Activated T-cell treated with anti-CD3 and anti-CD28 coated beads, Interleukin-2, amount 50 U/mL, for 72 hours (primary cell): Measurements from ENCODE around the gene ENPP7. TPM values are rescaled to one million over a fixed set of nuclear protein-coding genes. Genes with fewer than 3 reads are reported as not detected.
A peak's percentile ranks its signal among the peaks of the same experiment; 100 is the strongest.

Experiments used
- ATAC-seq, 2 donors: fragments of 150-1000 bp; cut with Tn5 transposase; replicated peaks in 1 of 2; 2 replicates each; pipeline ENCODE4 v1.10.0; 2021; ENCODE audit warnings: moderate library complexity in 2 of 2, mild to moderate bottlenecking in 1 of 2
- DNase-seq, 2 donors: peaks; one replicate each; pipeline ENCODE4 v3.0.0; 2021 to 2022; ENCODE audit warnings: mixed read lengths in 1 of 2
- H3K27ac Mint-ChIP-seq: one replicate; pipeline ENCODE4 v1.8.0; 2022; ENCODE audit warnings: mild to moderate bottlenecking, moderate library complexity, mixed read lengths
- H3K27me3 Mint-ChIP-seq: one replicate; pipeline ENCODE4 v1.8.0; 2022; ENCODE audit warnings: low read depth, mixed read lengths
- H3K36me3 Mint-ChIP-seq, 2 donors: one replicate each; pipeline ENCODE4 v1.8.0; 2022; ENCODE audit warnings: mixed read lengths in 2 of 2, mild to moderate bottlenecking in 1 of 2; ENCODE audit not compliant: insufficient read depth in 2 of 2
- H3K4me1 Mint-ChIP-seq: one replicate; pipeline ENCODE4 v1.8.0; 2022; ENCODE audit warnings: low read depth, mixed read lengths
- H3K4me3 Mint-ChIP-seq, 2 donors: one replicate each; pipeline ENCODE4 v1.8.0; 2022; ENCODE audit warnings: mild to moderate bottlenecking in 2 of 2, mixed read lengths in 2 of 2, moderate library complexity in 2 of 2
- H3K9me3 Mint-ChIP-seq, 2 donors: one replicate each; pipeline ENCODE4 v1.8.0; 2022; ENCODE audit warnings: mixed read lengths in 2 of 2
- total RNA-seq, 2 donors: library from RNA; stranded (reverse); gene quantifications; one replicate each; pipeline ENCODE4 v1.2.3, GENCODE V29; 2022

Gene ENPP7
- total RNA-seq, 2 donors from 2014 or later, result not detected

DNA sequence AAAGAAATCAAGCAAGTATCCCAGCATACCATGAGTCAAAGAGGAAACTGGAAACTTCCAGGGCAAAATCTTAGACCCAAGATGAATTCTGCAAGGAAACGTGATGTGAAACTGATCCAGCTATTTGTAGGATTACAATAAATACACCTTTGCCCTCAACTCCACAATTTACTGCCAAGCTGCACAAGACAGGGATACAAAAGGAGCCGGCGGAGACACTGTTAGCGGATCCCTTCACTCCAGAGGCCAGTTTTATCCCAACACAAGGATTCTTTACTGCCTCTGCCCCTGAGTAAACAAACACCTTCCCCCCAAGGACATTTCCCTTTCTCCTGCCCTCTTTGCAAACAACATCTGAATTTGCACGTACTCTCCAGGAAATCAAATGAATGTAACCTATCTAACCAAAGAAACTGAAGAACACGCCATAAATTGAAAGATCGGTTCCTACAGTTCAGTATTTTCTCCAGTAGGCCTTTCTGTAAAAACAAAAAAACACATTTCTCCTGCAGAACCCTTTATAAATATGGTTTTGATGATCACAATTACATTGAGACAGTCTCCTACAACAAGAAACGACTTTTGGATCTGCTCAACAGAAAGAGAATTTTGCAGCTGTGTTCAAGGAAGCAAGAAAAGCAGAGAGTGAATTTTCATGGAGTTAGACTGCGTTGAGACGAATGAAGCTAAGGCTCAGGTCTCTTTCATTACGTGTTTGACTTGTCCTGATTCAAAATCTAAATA lies 45.8 kb downstream of the ENPP7 start:
- Mint-ChIP-seq H3K27ac (peak overlapping the region; percentile 61), H3K4me1 (peaks cover 36% of the 10 kb centered on the region), H3K4me3 (peak overlapping the region; percentile 78), H3K9me3 (no peaks in the 10 kb centered on the region), H3K27me3 (peaks cover 75% of the 10 kb centered on the region), H3K36me3 (peaks cover 0 to 3% of the 10 kb centered on the region in 2 donors)
- DNase-seq (no peak), ATAC-seq (no peak)

DNA sequence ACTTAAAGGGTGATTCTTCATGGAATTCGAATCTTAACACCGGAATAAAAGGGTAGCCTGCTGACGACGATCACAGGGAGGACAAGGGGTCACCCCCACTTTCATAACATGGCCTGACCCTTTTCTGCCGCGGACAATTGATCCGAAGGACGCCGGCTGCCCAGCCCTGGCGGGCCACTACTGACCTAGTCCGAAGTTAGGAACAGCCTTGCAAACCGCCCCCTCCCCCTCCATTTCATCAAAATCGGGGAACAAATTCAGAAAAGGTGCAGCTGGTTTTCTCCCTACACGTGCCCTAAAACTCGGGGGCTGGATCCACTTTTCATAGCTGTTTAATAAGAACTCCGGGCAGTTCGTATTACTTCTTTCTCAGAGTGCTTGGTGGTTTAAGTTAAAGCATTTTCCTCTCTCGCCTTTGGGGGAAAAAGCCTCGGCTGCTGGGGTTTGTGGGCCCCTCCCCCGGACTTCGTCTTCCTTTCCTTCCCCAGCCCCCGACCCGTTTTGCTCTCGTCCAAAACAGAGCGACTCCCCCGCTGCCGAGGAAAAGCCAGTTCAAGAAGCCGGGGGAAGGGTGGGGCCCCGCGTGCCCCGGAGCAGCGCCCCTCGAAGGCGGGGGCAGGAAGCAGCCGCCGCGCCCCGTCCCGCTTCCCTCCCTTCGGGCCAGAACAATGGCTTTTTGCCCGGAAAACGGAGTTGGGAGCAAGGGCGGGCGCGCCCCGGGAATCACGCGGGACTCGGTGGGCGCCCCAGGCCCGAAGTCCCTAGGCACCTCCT lies 46.6 kb downstream of the ENPP7 start:
- Mint-ChIP-seq H3K27me3 (peaks cover 77% of the 10 kb centered on the region), H3K27ac (peak overlapping the region; percentile 61)
- peak; percentile 36 to 50 for DNase-seq

DNA sequence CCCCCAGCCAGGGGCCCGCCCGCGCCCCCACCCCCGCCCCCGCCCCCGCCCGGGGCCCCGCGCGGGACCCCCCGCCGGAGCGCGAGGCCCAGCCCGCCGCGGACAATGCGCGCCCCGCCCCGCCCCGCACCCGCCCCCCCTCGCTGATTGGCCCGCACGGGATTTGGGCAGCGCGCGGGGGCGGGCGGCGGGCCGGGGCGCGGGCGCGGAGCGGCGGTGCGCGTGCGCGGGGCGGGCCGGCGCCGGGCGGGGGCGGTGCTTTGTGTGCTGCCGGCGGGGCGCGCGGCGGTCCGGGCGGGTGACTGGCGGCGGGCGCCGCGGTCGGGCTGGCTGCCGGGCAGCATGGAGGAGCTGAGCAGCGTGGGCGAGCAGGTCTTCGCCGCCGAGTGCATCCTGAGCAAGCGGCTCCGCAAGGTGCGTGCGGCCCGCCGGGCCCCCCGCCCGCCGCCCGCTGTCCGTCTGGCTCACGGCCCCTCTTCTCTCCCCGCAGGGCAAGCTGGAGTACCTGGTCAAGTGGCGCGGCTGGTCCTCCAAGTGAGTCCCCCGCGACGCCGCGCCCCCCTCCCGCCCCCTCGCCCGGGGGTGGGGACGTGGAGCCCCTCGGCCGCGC lies 47.3 kb downstream of the ENPP7 start, which contains the start of gene CBX2:
Gene CBX2, plus strand, starts transcription at position 255 of the 610 bp plus-strand sequence. Its CDS starts 88 bp downstream, at position 343.
- Mint-ChIP-seq H3K4me3 (peak within 1 kb of the TSS; percentile 96), H3K9me3 (no peaks in the 10 kb centered on the region), H3K27ac (peak within 1 kb of the TSS; percentile 82), H3K36me3 (peaks cover 0 to 3% of the 10 kb centered on the region in 2 donors), H3K4me1 (peaks cover 43% of the 10 kb centered on the region), H3K27me3 (peaks cover 79% of the 10 kb centered on the region)
- ATAC-seq (peak; percentile 87 to 89), DNase-seq (peak; percentile 89 to 91)

More for the DNA sequence above, 46.6 kb downstream of the ENPP7 start:
- ATAC-seq, result peak; percentile 39 to 52
- H3K4me1 Mint-ChIP-seq, result peaks cover 43% of the 10 kb centered on the region
- H3K4me3 Mint-ChIP-seq, result peak overlapping the region; percentile 78
- no peaks in the 10 kb centered on the region for H3K9me3 Mint-ChIP-seq
- H3K36me3 Mint-ChIP-seq, result peaks cover 0 to 3% of the 10 kb centered on the region in 2 donors

DNA sequence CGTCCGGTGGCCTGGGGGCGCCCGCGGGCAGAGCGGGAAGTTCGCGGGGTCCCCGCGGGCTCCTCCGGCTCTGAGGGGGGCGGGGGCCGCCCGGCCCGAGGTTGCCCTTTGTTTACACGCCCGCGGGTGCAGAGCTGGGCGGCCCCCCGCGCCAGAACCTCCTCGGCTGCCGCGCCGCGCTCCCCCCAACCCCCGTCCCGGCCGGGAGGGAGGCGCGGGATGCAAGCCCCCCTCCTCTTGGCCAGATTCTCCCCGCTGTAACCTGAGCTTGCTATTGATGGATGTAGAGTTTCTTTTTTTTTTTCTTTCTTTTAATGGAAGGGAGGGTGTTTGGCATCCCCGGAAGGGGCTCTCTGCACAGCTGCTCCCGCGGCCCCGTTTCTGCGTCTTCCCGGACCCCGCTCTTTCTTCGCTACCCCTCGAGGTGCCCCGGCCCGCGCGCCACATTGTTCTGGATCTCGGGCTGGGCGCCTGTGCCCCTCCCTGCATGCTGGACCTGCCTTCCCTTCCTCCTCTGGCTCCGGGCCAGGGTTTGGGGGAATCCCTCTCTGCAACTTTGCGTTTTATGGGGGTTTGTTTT lies 47.9 kb downstream of the ENPP7 start:
- peak in 1 of 2 donors; percentile 30 for DNase-seq
- Mint-ChIP-seq H3K4me3 (peak overlapping the region; percentile 96), H3K27ac (peak overlapping the region; percentile 82), H3K9me3 (no peaks in the 10 kb centered on the region), H3K27me3 (peaks cover 73% of the 10 kb centered on the region), H3K36me3 (peaks cover 0 to 3% of the 10 kb centered on the region in 2 donors), H3K4me1 (peaks cover 43% of the 10 kb centered on the region)
- ATAC-seq, result peak; percentile 24 to 30

DNA sequence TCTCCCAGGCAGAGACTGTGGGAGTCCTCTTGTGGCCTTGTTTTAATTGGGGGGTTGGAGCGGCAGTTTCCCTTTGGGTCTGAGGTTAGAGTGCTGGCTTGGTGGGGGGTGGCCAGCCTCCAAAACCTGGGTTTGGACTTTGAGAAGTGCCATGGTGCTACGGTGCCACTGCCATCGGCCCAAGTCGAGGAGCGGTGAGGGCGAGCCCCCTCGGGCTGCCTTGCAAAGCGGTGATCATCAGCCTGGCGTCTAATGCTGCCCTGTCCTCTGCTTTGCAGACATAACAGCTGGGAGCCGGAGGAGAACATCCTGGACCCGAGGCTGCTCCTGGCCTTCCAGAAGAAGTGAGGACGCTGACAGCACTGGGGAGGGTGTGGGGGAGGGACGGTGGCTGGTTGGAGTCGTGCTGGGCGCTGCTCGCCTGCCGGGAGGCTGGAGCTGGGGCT lies 48.4 kb downstream of the ENPP7 start:
- H3K27me3 Mint-ChIP-seq, result peaks cover 68% of the 10 kb centered on the region

DNA sequence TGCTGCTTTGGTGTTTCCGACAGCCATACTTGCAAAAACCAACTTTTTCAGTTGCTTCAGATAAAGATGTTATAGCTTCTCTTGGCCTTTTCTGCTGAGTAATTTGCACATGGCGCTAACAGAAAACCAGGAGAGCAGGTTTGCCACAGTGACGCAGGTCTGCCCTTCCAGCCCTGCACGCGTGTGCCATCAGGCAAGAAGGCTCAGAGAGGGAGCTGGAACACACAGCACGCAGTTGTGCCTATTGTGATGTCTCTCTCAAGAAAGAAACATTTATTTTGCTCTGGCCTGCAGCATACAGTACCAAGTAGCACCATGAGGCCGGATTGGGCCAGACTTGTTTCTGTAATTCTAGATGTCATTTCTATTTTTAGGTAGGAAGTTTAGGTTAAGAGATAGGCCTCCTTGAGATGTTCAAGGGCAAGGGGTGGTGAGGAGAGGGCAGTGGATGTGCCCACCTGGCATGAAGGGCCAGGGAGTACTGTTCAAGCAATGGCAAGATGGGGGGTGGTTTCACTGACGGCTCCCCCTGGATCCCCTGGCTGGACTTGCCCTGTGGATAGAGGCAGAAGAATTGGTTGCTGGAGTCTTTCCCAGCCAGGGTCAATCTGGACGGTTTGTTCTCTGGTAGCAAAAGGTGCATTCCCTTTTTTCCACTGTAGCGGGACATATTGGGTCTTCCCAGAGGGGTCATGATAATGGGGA lies 49.1 kb downstream of the ENPP7 start:
- peak overlapping the region; percentile 44 to 96 for H3K4me3 Mint-ChIP-seq
- peaks cover 61% of the 10 kb centered on the region for H3K27me3 Mint-ChIP-seq
- H3K4me1 Mint-ChIP-seq, result peaks cover 43% of the 10 kb centered on the region
- H3K36me3 Mint-ChIP-seq, result peaks cover 0 to 3% of the 10 kb centered on the region in 2 donors
- H3K9me3 Mint-ChIP-seq, result no peaks in the 10 kb centered on the region
- DNase-seq (no peak), ATAC-seq (no peak)
- H3K27ac Mint-ChIP-seq, result no peak overlapping the region

More for the DNA sequence above, 48.4 kb downstream of the ENPP7 start:
- peaks cover 43% of the 10 kb centered on the region for H3K4me1 Mint-ChIP-seq
- no peaks in the 10 kb centered on the region for H3K9me3 Mint-ChIP-seq
- H3K27ac Mint-ChIP-seq, result no peak overlapping the region
- H3K4me3 Mint-ChIP-seq, result peak overlapping the region; percentile 96
- DNase-seq (no peak), ATAC-seq (no peak)
- peaks cover 0 to 3% of the 10 kb centered on the region in 2 donors for H3K36me3 Mint-ChIP-seq

DNA sequence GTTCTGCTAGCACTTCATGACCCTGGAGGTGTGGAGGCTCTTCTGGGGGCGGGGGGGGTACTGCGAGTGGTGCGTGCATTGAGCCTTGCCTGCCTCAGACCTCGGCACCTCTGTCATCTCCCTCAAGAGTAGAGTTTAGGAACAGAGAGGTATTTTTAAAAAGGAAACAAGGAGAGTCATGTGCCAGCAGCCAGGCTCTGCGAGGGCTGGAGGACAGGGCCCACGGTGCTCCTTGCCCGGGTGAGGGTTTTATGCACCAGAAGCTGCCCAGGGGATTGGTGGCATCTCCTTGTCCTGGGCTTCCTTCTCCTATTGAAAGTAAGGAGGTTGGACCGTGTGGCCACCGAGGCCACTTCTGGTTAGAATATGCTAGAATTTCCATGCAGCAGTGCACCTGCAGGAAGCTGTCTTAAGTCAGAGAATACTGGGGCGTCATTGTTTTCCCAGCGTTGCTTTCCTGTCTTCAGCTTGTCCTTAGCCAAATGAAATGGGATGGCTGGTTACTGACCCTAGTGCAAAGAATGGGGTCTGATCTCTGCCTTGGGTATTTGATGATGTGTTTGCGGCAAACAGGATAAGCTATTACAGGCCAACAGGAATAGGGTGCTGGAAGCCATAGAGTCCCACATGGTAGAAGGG lies 50.4 kb downstream of the ENPP7 start:
- DNase-seq (no peak), ATAC-seq (no peak)
- no peaks in the 10 kb centered on the region for H3K9me3 Mint-ChIP-seq
- H3K4me3 Mint-ChIP-seq, result no peak overlapping the region
- peaks cover 0 to 3% of the 10 kb centered on the region in 2 donors for H3K36me3 Mint-ChIP-seq
- H3K27ac Mint-ChIP-seq, result no peak overlapping the region
- peaks cover 43% of the 10 kb centered on the region for H3K4me1 Mint-ChIP-seq
- H3K27me3 Mint-ChIP-seq, result peaks cover 47% of the 10 kb centered on the region

DNA sequence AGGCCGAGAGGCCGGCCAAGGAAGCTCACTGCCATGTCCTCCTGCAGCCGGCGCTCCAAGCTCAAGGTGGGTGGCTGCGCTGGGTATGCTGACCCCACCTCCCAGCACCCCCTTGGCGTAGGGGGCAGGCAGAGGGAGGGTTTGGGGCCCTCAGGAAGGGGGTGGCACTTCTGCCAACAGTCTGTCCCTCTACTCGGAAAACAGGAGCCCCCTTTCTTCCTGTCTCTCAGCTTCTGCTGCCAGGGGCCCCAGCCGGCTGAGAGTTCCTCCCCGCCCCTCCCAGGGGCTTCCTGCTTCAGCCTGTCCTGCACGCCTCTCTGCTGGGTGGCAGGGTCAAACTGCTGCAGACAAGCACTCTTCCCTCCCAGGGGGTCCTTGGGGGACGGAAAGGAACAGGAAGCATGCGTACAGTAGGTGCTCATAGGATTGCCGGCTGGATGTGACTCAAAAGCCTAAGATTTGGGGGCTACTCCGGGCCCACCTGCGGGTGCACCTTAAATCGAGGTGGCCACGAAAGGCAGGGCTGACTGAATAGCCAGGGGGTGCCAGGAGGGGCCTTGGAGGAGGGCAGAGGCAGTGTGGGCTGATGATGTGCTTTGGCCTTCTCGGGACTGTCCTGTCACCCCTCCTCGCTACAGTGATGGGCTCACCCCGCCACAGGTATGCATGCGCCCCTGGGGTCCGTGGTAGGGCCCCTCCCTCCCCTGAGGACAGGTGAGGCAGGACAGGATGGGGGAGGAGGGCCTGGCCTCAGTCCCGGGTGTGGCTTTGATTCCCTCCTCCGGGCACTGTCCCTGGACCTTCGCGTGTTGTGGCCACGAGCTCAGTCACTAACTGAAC lies 51.2 kb downstream of the ENPP7 start:
- Mint-ChIP-seq H3K4me3 (no peak overlapping the region), H3K4me1 (peaks cover 36% of the 10 kb centered on the region), H3K9me3 (no peaks in the 10 kb centered on the region), H3K27me3 (peaks cover 44% of the 10 kb centered on the region), H3K36me3 (peaks cover 0 to 3% of the 10 kb centered on the region in 2 donors), H3K27ac (no peak overlapping the region)
- DNase-seq (no peak), ATAC-seq (no peak)

DNA sequence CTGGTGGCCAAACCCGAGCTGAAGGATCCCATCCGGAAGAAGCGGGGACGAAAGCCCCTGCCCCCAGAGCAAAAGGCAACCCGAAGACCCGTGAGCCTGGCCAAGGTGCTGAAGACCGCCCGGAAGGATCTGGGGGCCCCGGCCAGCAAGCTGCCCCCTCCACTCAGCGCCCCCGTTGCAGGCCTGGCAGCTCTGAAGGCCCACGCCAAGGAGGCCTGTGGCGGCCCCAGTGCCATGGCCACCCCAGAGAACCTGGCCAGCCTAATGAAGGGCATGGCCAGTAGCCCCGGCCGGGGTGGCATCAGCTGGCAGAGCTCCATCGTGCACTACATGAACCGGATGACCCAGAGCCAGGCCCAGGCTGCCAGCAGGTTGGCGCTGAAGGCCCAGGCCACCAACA lies 53.1 kb downstream of the ENPP7 start:
- Mint-ChIP-seq H3K9me3 (no peaks in the 10 kb centered on the region), H3K27me3 (peaks cover 58% of the 10 kb centered on the region), H3K27ac (no peak overlapping the region), H3K4me1 (peaks cover 30% of the 10 kb centered on the region), H3K4me3 (no peak overlapping the region), H3K36me3 (no peaks in the 10 kb centered on the region)
- DNase-seq (no peak), ATAC-seq (no peak)

DNA sequence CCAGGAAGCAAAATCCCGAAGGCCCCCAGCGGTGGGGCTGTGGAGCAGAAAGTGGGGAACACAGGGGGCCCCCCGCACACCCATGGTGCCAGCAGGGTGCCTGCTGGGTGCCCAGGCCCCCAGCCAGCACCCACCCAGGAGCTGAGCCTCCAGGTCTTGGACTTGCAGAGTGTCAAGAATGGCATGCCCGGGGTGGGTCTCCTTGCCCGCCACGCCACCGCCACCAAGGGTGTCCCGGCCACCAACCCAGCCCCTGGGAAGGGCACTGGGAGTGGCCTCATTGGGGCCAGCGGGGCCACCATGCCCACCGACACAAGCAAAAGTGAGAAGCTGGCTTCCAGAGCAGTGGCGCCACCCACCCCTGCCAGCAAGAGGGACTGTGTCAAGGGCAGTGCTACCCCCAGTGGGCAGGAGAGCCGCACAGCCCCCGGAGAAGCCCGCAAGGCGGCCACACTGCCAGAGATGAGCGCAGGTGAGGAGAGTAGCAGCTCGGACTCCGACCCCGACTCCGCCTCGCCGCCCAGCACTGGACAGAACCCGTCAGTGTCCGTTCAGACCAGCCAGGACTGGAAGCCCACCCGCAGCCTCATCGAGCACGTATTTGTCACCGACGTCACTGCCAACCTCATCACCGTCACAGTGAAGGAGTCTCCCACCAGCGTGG lies 53.7 kb downstream of the ENPP7 start:
- no peaks in the 10 kb centered on the region for H3K36me3 Mint-ChIP-seq
- peaks cover 59% of the 10 kb centered on the region for H3K27me3 Mint-ChIP-seq
- H3K27ac Mint-ChIP-seq, result no peak overlapping the region
- DNase-seq (no peak), ATAC-seq (no peak)
- H3K4me1 Mint-ChIP-seq, result peaks cover 26% of the 10 kb centered on the region
- H3K9me3 Mint-ChIP-seq, result no peaks in the 10 kb centered on the region
- H3K4me3 Mint-ChIP-seq, result no peak overlapping the region
